A549 treated with DMSO at 1 μM for 4 hours (cell line): ENCODE data around the gene ILKAP. TPM values are rescaled to one million over a fixed set of nuclear protein-coding genes. Genes with fewer than 3 reads are reported as not detected.

Source experiments
- total RNA-seq: library from RNA; stranded (reverse); fragments of 200-300 nt; extraction: Qiagen RNA extraction; gene quantifications from 5 replicates; pipeline ENCODE4 v1.2.3, GENCODE V29; 2022; ENCODE audit warnings: low read depth

ILKAP gene
- 32.7 to 44.2 TPM (median 42.8 TPM) in 5 replicates for total RNA-seq

GRCh38 chr2:238203094-238203972 lies at the start of gene ILKAP:
Gene ILKAP, minus strand, starts transcription at chr2:238203695. Its CDS starts 142 bp downstream, at chr2:238203553.

GRCh38 chr2:238239863-238240756 lies 36.6 kb upstream of the ILKAP start, which contains the start of gene HES6:
Gene HES6, minus strand, starts transcription at chr2:238240038. Its CDS starts 133 bp downstream, at chr2:238239905.

GRCh38 chr2:238158509-238159070 lies 44.9 kb downstream of the ILKAP start, which contains the start of gene ERFE:
Gene ERFE, plus strand, starts transcription at chr2:238158970. Its CDS starts 38 bp downstream, at chr2:238159008.

GRCh38 chr2:238138331-238139195 lies 64.9 kb downstream of the ILKAP start, which contains the start of gene KLHL30:
Gene KLHL30, plus strand, starts transcription at chr2:238138668. Its CDS starts 2,087 bp downstream, at chr2:238140755.

Other genes with a start within 250 kb of the ILKAP start
- gene UBE2F, start 236.7 kb downstream of the ILKAP start, total RNA-seq, result 44.6 to 54.7 TPM (median 49.8 TPM) in 5 replicates
- gene SCLY, start 142.7 kb downstream of the ILKAP start, total RNA-seq, result 19.7 to 26.6 TPM (median 23.2 TPM) in 5 replicates
- gene ESPNL, start 103.4 kb downstream of the ILKAP start, total RNA-seq, result 0.06 to 0.46 TPM (median 0.18 TPM) in 5 replicates
- gene KLHL30, start 65.0 kb downstream of the ILKAP start, total RNA-seq, result 0.07 to 0.22 TPM (median 0.12 TPM) in 5 replicates
- gene ERFE, start 44.7 kb downstream of the ILKAP start, total RNA-seq, result 6.3 to 8.3 TPM (median 7.7 TPM) in 5 replicates
- 11.1 to 14.8 TPM (median 12.2 TPM) in 5 replicates for gene HES6, start 36.3 kb upstream of the ILKAP start, total RNA-seq
- 3.7 to 4.5 TPM (median 4.0 TPM) in 5 replicates for gene PER2, start 84.9 kb upstream of the ILKAP start, total RNA-seq
- gene TRAF3IP1, start 116.8 kb upstream of the ILKAP start, total RNA-seq, result 11.1 to 16.3 TPM (median 13.2 TPM) in 5 replicates
- gene ASB1, start 223.2 kb upstream of the ILKAP start, total RNA-seq, result 39.5 to 59.6 TPM (median 56.2 TPM) in 5 replicates